HepG2 (cell line): Measurements from ENCODE around the gene SEC24D. TPM values are rescaled to one million over a fixed set of nuclear protein-coding genes. Genes with fewer than 3 reads are reported as not detected.

ENCODE experiments used
- CREB1 ChIP-seq, 2 experiments: fragments of 450-650 bp in 1 of 2; IDR thresholded peaks; 2 replicates each; pipeline ENCODE4 v1.6.1; 2016 to 2017; ENCODE audit warnings: control low read depth in 1 of 2, mild to moderate bottlenecking in 1 of 2, missing compliant biosample characterization in 1 of 2, missing genetic modification characterization in 1 of 2
- GPBP1L1 ChIP-seq: sonication (generic); formaldehyde crosslinking; IDR thresholded peaks from 2 replicates; pipeline ENCODE4 v1.5.0; 2020; ENCODE audit warnings: mild to moderate bottlenecking, missing genetic modification reagents
- GPN1 ChIP-seq: sonication (generic); formaldehyde crosslinking; IDR thresholded peaks from 2 replicates; pipeline ENCODE4 v1.5.1; 2020; ENCODE audit warnings: missing genetic modification reagents, borderline replicate concordance
- LCORL ChIP-seq, 2 experiments: fragments of 450-650 bp in 1 of 2; sonication (generic) in 1 of 2; formaldehyde crosslinking in 1 of 2; IDR thresholded peaks; 2 replicates each; pipeline versions ENCODE4 v1.5.0 to v1.6.1; 2017 to 2020; ENCODE audit warnings: antibody characterized with exemption in 1 of 2, missing genetic modification reagents in 1 of 2
- MIER3 ChIP-seq: IDR thresholded peaks from 2 replicates; pipeline ENCODE4 v1.6.1; 2016; ENCODE audit warnings: missing compliant biosample characterization, borderline replicate concordance
- MYC ChIP-seq: sonication (generic); formaldehyde crosslinking; IDR thresholded peaks from 2 replicates; pipeline ENCODE4 v1.9.0; 2021; ENCODE audit warnings: missing genetic modification reagents, borderline replicate concordance
- POLR2G ChIP-seq: fragments of 200-400 bp; formaldehyde crosslinking; IDR thresholded peaks from 2 replicates; pipeline ENCODE4 v1.6.1; 2018; ENCODE audit warnings: mild to moderate bottlenecking, low read depth, low read length, moderate library complexity
- RFX3 ChIP-seq: IDR thresholded peaks from 2 replicates; pipeline ENCODE4 v1.6.1; 2016; ENCODE audit warnings: missing biosample characterization, missing genetic modification reagents
- TCF7 ChIP-seq: sonication (generic); IDR thresholded peaks from 2 replicates; pipeline ENCODE4 v1.6.1; 2016; ENCODE audit warnings: antibody characterized with exemption, low read depth
- TRIM24 ChIP-seq: sonication (generic); formaldehyde crosslinking; IDR thresholded peaks from 2 replicates; pipeline ENCODE4 v1.8.0; 2022; ENCODE audit warnings: mild to moderate bottlenecking, missing genetic modification reagents
- YEATS4 ChIP-seq: sonication (generic); formaldehyde crosslinking; IDR thresholded peaks from 2 replicates; pipeline ENCODE4 v1.4.0; 2020; ENCODE audit warnings: missing genetic modification reagents, borderline replicate concordance
- ZBTB40 ChIP-seq, 2 experiments: fragments of 450-650 bp in 1 of 2; sonication (generic) in 1 of 2; formaldehyde crosslinking in 1 of 2; IDR thresholded peaks; 2 replicates each; pipeline versions ENCODE4 v1.6.1 to v1.8.0; 2016 to 2022; ENCODE audit warnings: antibody characterized with exemption in 1 of 2, mild to moderate bottlenecking in 1 of 2, missing genetic modification reagents in 1 of 2
- ZFX ChIP-seq: sonication (generic); formaldehyde crosslinking; IDR thresholded peaks from 2 replicates; pipeline ENCODE4 v1.4.0; 2020; ENCODE audit warnings: mild to moderate bottlenecking, low read depth, missing genetic modification reagents, moderate library complexity
- ZNF446 ChIP-seq: sonication (generic); formaldehyde crosslinking; IDR thresholded peaks from 2 replicates; pipeline ENCODE4 v1.5.0; 2020; ENCODE audit warnings: mild to moderate bottlenecking, missing genetic modification reagents
- ZNF547 ChIP-seq: sonication (generic); formaldehyde crosslinking; IDR thresholded peaks from 2 replicates; pipeline ENCODE4 v1.5.1; 2020; ENCODE audit warnings: mild to moderate bottlenecking, missing genetic modification reagents
- ZNF703 ChIP-seq: sonication (generic); formaldehyde crosslinking; IDR thresholded peaks from 2 replicates; pipeline ENCODE4 v1.5.1; 2020; ENCODE audit warnings: missing genetic modification reagents, mild to moderate bottlenecking, moderate library complexity, borderline replicate concordance
- ZSCAN20 ChIP-seq: sonication (generic); formaldehyde crosslinking; IDR thresholded peaks from 2 replicates; pipeline ENCODE4 v1.4.0; 2020; ENCODE audit warnings: missing genetic modification reagents, mild to moderate bottlenecking, borderline replicate concordance
- ZSCAN22 ChIP-seq: sonication (generic); formaldehyde crosslinking; IDR thresholded peaks from 2 replicates; pipeline ENCODE4 v1.4.0; 2020; ENCODE audit warnings: mild to moderate bottlenecking, missing genetic modification reagents
- polyA plus RNA-seq, 8 experiments: library from polyadenylated mRNA; depleted of rRNA in 3 of 8; stranded (reverse) in 7 of 8; unstranded in 1 of 8; fragments of >200 nt; fragmentation: Illumina TruSeq in 4 of 8; extraction: Trizol in 4 of 8; gene quantifications; 2 replicates each; pipeline versions ENCODE4 v1.2.1 to v1.2.3, GENCODE V29; 2011 to 2016; ENCODE audit warnings: low read depth in 4 of 8, missing spikeins in 1 of 8, mixed read lengths in 1 of 8; ENCODE audit not compliant: insufficient read depth in 1 of 8
- total RNA-seq, 5 experiments: library from RNA; depleted of rRNA; stranded (reverse); fragments of >200 nt; fragmentation: Illumina TruSeq; extraction: Trizol; gene quantifications; 2 replicates each; pipeline ENCODE4 v1.2.3, GENCODE V29; 2016; ENCODE audit warnings: low read depth in 1 of 5

SEC24D gene
- total and polyA plus RNA-seq, 2 of the 13 experiments (the other 11 are each of a cell fraction or from before 2014, with no cell fraction given), result 30.0 to 51.1 TPM

- peak; percentile 89 for TF ChIP-seq ZFX (CRISPR knock-in tag)
- no peak for TF ChIP-seq LCORL (IDR thresholded peaks at IDR 0.05)
- TF ChIP-seq LCORL (CRISPR knock-in tag; IDR thresholded peaks at IDR 0.05), result peak; percentile 24; the same call in 1 of the 2 replicates
- TF ChIP-seq GPBP1L1 (CRISPR knock-in tag), result no peak
- no peak for TF ChIP-seq TCF7
- no peak for TF ChIP-seq ZNF703
- TF ChIP-seq ZNF547, result 0 out of 2 replicates have a peak, but pooled peaks have one; percentile 21
- TF ChIP-seq TRIM24 (CRISPR knock-in tag), result no peak
- peak; percentile 92 for TF ChIP-seq POLR2G
- no peak for TF ChIP-seq GPN1
- TF ChIP-seq MYC (CRISPR knock-in tag), result peak; percentile 58; the same call in 1 of the 2 replicates
- TF ChIP-seq CREB1 (IDR thresholded peaks at IDR 0.05), result peak; percentile 80
- TF ChIP-seq CREB1 (CRISPR knock-in tag; IDR thresholded peaks at IDR 0.05), result peak; percentile 98
- 0 out of 2 replicates have a peak, but pooled peaks have one; percentile 20 for TF ChIP-seq ZNF446 (CRISPR knock-in tag)
- peak; percentile 53 for TF ChIP-seq ZBTB40 (IDR thresholded peaks at IDR 0.05)
- no peak for TF ChIP-seq ZBTB40 (CRISPR knock-in tag; IDR thresholded peaks at IDR 0.05)
- TF ChIP-seq ZSCAN20 (CRISPR knock-in tag), result no peak
- no peak for TF ChIP-seq RFX3
- TF ChIP-seq MIER3 (CRISPR knock-in tag), result peak; percentile 45; the same call in 1 of the 2 replicates
- peak; percentile 84 for TF ChIP-seq ZSCAN22 (CRISPR knock-in tag)
- TF ChIP-seq YEATS4 (CRISPR knock-in tag), result peak; percentile 71
Measured at GRCh38 chr4:118684873-118685811, 150.8 kb downstream of the SEC24D start, which contains the start of gene METTL14 (continued).
